Keratinocyte (primary cell): ENCODE data around the gene ABCB9.

ENCODE experiments used
- CTCF ChIP-seq, 3 experiments: IDR thresholded peaks in 1 of 3; conservative IDR thresholded peaks in 1 of 3; optimal IDR thresholded peaks in 1 of 3; 2 replicates in 2 of 3; 3 replicates in 1 of 3; pipeline versions ENCODE3 to v1.5.1; 2011; ENCODE audit warnings: low read length in 3 of 3, mild to moderate bottlenecking in 3 of 3, moderate library complexity in 2 of 3, control low read depth in 1 of 3, inconsistent platforms in 1 of 3; ENCODE audit not compliant: insufficient read depth in 2 of 3; ENCODE audit errors: extremely low read depth in 1 of 3
- EZH2 ChIP-seq: IDR thresholded peaks from one replicate; pipeline ENCODE4 v1.6.1; 2012; ENCODE audit warnings: inconsistent platforms, mild to moderate bottlenecking, low read length, moderate library complexity

- TF ChIP-seq CTCF (optimal IDR thresholded peaks at IDR 0.05 in 1 of 3, IDR thresholded peaks at IDR 0.05 in 1 of 3, conservative IDR thresholded peaks at IDR 0.05 in 1 of 3; ENCODE audit: extremely low read depth in 1 of 3, insufficient read depth in 2 of 3, low read length in 3 of 3) (no peak), EZH2 (no peak)
Observed at GRCh38 chr12:122937622-122938091, 28.6 kb downstream of the ABCB9 start.
